Tibial nerve (tissue), 4 donors: ENCODE results near the gene ISY1. TPM values are rescaled to one million over a fixed set of nuclear protein-coding genes. Genes with fewer than 3 reads are reported as not detected.
A peak's percentile ranks its signal among the peaks of the same experiment; 100 is the strongest.
"Not testable (repeated sequence)": the region's sequence is repeated elsewhere in the genome, so short reads cannot be mapped to it uniquely, and the experiment has no call there.

Experiments
- DNase-seq, 2 donors: peaks; one replicate each; pipeline ENCODE4 v3.0.0-alpha.2; 2019; ENCODE audit warnings: low spot score in 2 of 2
- H3K27ac ChIP-seq, 4 donors: fragments of 200-600 bp; sonication (generic) in 3 of 4; one replicate each; pipeline ENCODE4 v1.5.1; 2017 to 2019; ENCODE audit warnings: mild to moderate bottlenecking in 1 of 4
- H3K27me3 ChIP-seq, 2 donors: fragments of 200-600 bp; sonication (generic) in 1 of 2; one replicate each; pipeline versions ENCODE4 v1.5.1 to v1.6.0; 2017 to 2019
- H3K36me3 ChIP-seq, 3 donors: fragments of 200-600 bp; sonication (generic); one replicate each; pipeline ENCODE4 v1.5.1; 2018 to 2019
- H3K4me1 ChIP-seq, 4 donors: fragments of 200-600 bp; sonication (generic) in 3 of 4; one replicate each; pipeline ENCODE4 v1.5.1; 2017 to 2019
- H3K4me3 ChIP-seq, 4 donors: fragments of 200-600 bp; sonication (generic) in 3 of 4; one replicate each; pipeline ENCODE4 v1.5.1; 2017 to 2019; ENCODE audit warnings: mild to moderate bottlenecking in 1 of 4, moderate library complexity in 1 of 4
- H3K9me3 ChIP-seq, 4 donors: fragments of 200-600 bp; sonication (generic) in 3 of 4; one replicate each; pipeline ENCODE4 v1.5.1; 2017 to 2019
- CTCF ChIP-seq, 5 experiments: fragments of 200-600 bp in 3 of 5; fragments of 450-650 bp in 2 of 5; sonication (generic) in 3 of 5; IDR thresholded peaks; one replicate each; pipeline ENCODE4 v1.5.1; 2016 to 2019; ENCODE audit warnings: antibody characterized with exemption in 5 of 5, mild to moderate bottlenecking in 3 of 5, moderate library complexity in 2 of 5
- EP300 ChIP-seq, 2 donors: sonication (generic); formaldehyde crosslinking; IDR thresholded peaks; one replicate each; pipeline ENCODE4 v1.6.1; 2017; ENCODE audit warnings: antibody characterized with exemption in 2 of 2, mild to moderate bottlenecking in 1 of 2
- POLR2A ChIP-seq, 2 donors: fragments of 450-650 bp; IDR thresholded peaks; one replicate each; pipeline ENCODE4 v1.6.1; 2017; ENCODE audit warnings: antibody characterized with exemption in 2 of 2, mild to moderate bottlenecking in 2 of 2, moderate library complexity in 2 of 2
- WGBS, 2 donors: methylation state at CpG; one replicate each; pipeline ENCODE4 v1.1.5; 2018; 5-methylcytosine and 5-hydroxymethylcytosine counted together
- total RNA-seq, 4 donors: library from RNA; depleted of rRNA; stranded (reverse); fragments of >200 nt; gene quantifications; one replicate each; pipeline ENCODE4 v1.1.0, GENCODE V29; 2016

ISY1 gene
- total RNA-seq, 4 donors from 2014 or later = 9.8 to 20.9 (median 16.0) TPM

GRCh38 chr3:129173206-129173605, 12.3 kb upstream of the ISY1 start:
- no peaks in the 10 kb centered on the region for H3K27me3 ChIP-seq
- no peaks in the 10 kb centered on the region for H3K9me3 ChIP-seq
- DNase-seq = no peak
- 49 to 50% methylated on average over 2 of the region's 2 CpGs for WGBS, 2 donors
- no peak overlapping the region for H3K4me3 ChIP-seq
- no peak for TF ChIP-seq POLR2A (IDR thresholded peaks at IDR 0.05)
- TF ChIP-seq EP300 (IDR thresholded peaks at IDR 0.05) = no peak
- no peak for TF ChIP-seq CTCF (IDR thresholded peaks at IDR 0.05)
- H3K27ac ChIP-seq = no peak overlapping the region
- H3K36me3 ChIP-seq = peaks cover 3 to 61% (median 15%) of the 10 kb centered on the region in 3 donors
- H3K4me1 ChIP-seq = peaks cover 0 to 77% (median 37%) of the 10 kb centered on the region in 4 donors

GRCh38 chr3:129166579-129167332, 5.9 kb upstream of the ISY1 start:
- Histone ChIP-seq H3K9me3 (no peaks in the 10 kb centered on the region), H3K36me3 (peaks cover 3 to 70% (median 21%) of the 10 kb centered on the region in 3 donors), H3K4me1 (peaks cover 0 to 25% (median 5%) of the 10 kb centered on the region in 4 donors), H3K27me3 (no peaks in the 10 kb centered on the region), H3K4me3 (no peak overlapping the region), H3K27ac (no peak overlapping the region)
- DNase-seq = no peak
- WGBS, 2 donors = 83 to 85% methylated on average over 15 of the region's 15 CpGs
- no peak for TF ChIP-seq EP300 (IDR thresholded peaks at IDR 0.05)
- TF ChIP-seq POLR2A (IDR thresholded peaks at IDR 0.05) = no peak
- no peak for TF ChIP-seq CTCF (IDR thresholded peaks at IDR 0.05)

- not testable (repeated sequence) for DNase-seq, H3K27me3 ChIP-seq, H3K27ac ChIP-seq, H3K4me3 ChIP-seq, H3K9me3 ChIP-seq
- H3K36me3 ChIP-seq = peaks cover 3 to 58% (median 12%) of the 10 kb centered on the region in 3 donors
- 90 to 97% methylated on average over 8 of the region's 8 CpGs for WGBS, 2 donors
- H3K4me1 ChIP-seq = peaks cover 0 to 15% (median 6%) of the 10 kb centered on the region in 4 donors
These were observed 4.7 kb upstream of the ISY1 start for GRCh38 chr3:129165594-129165993.

GRCh38 chr3:129164500-129164899, 3.6 kb upstream of the ISY1 start:
- Histone ChIP-seq H3K4me3 (no peak overlapping the region), H3K9me3 (no peaks in the 10 kb centered on the region), H3K27me3 (no peaks in the 10 kb centered on the region), H3K4me1 (peaks cover 0 to 22% (median 11%) of the 10 kb centered on the region in 4 donors), H3K27ac (no peak overlapping the region), H3K36me3 (peaks cover 0 to 47% (median 6%) of the 10 kb centered on the region in 3 donors)
- no peak for DNase-seq
- WGBS, 2 donors = 86 to 91% methylated on average over 7 of the region's 7 CpGs
- no peak for TF ChIP-seq CTCF (IDR thresholded peaks at IDR 0.05)
- no peak for TF ChIP-seq POLR2A (IDR thresholded peaks at IDR 0.05)
- TF ChIP-seq EP300 (IDR thresholded peaks at IDR 0.05) = no peak

- no peak for DNase-seq
- TF ChIP-seq POLR2A (IDR thresholded peaks at IDR 0.05) (no peak), CTCF (IDR thresholded peaks at IDR 0.05) (no peak), EP300 (IDR thresholded peaks at IDR 0.05) (no peak)
- H3K4me3 ChIP-seq = no peak overlapping the region
- H3K4me1 ChIP-seq = peaks cover 0 to 30% (median 14%) of the 10 kb centered on the region in 4 donors
- H3K36me3 ChIP-seq = peaks cover 0 to 37% (median 6%) of the 10 kb centered on the region in 3 donors
- no peaks in the 10 kb centered on the region for H3K27me3 ChIP-seq
- 68 to 70% methylated on average over 5 of the region's 5 CpGs for WGBS, 2 donors
- no peaks in the 10 kb centered on the region for H3K9me3 ChIP-seq
- peak overlapping the region in 1 of 4 donors; percentile 97 for H3K27ac ChIP-seq
These were observed 2.1 kb upstream of the ISY1 start for GRCh38 chr3:129162729-129163579.
